Islet of Langerhans (tissue), 1 donor: ENCODE results near the gene PALLD.

Experiments used
- FAIRE-seq: peaks from one replicate; lab custom pipeline; 2011; peaks lifted over from hg19 to GRCh38; lab: Jason Lieb, UNC

PALLD gene

GRCh38 chr4:168879188-168879587 is 382.3 kb downstream of the PALLD start:
- no peak for FAIRE-seq

GRCh38 chr4:168880072-168880675 is 383.3 kb downstream of the PALLD start:
- no peak for FAIRE-seq

GRCh38 chr4:168880811-168881595 is 384.2 kb downstream of the PALLD start:
- FAIRE-seq: no peak

- no peak for FAIRE-seq
Observed at GRCh38 chr4:168881781-168882420, 385.0 kb downstream of the PALLD start.

DNA sequence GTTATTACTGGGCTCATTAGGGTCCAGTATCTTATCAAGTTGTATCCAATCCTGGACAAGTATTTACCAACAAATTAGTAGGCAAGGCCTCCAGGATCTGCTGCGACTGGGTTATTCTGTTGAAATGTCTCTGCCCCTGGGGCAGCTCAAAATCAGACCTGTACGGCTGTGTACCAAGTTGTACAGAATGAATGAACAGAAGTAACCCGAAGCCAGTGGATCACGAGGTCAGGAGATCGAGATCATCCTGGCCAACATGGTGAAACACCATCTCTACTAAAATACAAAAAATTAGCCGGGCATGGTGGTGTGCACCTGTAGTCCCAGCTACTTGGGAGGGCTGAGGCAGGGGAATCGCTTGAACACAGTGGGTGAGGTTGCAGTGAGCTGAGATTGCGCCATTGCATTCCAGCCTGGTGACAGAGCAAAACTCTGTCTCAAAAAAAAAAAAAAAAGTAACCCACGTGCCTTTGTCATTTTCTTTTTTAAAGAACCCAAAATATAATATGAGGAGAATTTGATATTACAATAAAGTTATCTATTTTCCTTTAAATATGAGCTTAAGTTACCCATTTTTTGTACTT is 385.9 kb downstream of the PALLD start:
- no peak for FAIRE-seq

DNA sequence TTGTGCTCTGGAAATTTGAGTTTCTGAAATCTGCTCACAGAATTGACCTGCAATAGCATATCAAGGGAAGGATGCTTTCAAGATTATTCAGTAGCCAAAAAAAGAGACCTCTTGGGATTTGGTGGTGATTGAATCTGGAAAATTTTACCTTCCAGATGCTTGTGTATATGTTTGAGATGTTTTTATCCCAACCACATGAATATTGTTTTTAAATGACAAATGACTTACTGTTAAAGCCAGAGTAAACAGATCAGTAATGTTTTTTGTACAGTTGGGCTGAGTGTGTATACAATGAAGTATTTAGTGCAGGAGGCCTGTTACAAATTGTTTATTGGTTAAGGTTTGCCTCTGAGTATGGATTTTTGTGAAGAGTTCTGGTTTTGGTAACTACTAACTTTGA is 386.7 kb downstream of the PALLD start:
- FAIRE-seq: peak; percentile 33

DNA sequence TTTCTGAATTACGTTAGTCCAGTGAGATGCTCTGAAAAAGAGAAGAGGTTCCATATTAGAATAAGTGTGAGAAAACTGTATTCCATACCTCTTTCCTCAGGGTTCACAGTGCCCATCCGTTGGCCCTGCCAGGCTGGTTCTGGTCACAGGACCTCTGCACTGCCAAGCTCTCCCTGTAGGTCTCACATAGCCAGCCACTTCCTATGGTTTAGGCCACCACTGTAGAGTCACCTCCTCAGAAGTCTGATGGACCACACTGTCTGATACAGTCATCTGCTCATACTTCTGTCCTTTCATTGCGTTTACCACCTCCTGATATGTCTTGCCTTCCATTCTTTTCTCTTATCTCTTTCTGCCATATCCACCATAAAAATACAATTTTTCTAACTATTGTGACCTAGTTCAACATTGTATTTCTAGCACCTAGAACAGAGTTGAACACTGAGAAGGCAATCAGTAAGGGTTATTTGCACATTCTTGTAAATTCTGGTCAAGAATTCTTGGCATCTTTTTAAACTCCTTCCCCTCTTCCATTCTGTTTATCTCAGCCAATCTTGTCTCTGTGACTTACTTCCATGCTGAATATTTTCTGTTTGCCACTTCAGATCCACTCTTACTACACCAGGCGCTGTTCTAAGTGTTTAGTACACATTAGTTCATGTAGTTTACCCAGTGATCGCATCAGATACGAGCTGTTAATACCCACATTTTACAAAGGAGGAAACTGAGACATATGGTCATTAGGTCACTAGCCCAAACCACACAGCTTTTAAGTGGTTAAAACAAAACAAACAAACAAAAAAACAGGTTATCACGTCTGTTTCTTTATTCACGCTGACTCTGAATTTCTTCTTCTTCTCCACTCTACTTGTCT is 387.6 kb downstream of the PALLD start:
- FAIRE-seq: peak; percentile 72

GRCh38 chr4:168885400-168885799 is 388.5 kb downstream of the PALLD start:
- no peak for FAIRE-seq

GRCh38 chr4:168886351-168886750 is 389.5 kb downstream of the PALLD start:
- no peak for FAIRE-seq

DNA sequence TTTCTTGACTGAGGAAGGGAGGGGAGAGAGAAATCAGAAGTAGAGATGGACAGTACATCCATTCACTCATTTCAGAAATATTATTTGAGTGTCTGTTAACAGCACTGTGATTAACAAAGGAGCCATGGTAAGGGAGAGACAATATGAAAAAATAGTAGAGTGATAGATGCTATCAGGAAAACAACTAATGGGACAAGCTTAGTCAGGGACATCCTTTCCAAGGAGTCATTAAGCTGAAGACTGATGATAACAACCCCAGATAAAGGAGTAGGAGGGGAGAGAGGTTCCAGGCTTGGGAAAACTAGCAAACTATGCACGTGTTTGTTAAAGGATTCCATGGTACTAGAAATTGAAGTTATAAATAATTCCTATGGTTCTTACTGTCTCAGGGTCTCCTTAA is 391.0 kb downstream of the PALLD start:
- FAIRE-seq: no peak

DNA sequence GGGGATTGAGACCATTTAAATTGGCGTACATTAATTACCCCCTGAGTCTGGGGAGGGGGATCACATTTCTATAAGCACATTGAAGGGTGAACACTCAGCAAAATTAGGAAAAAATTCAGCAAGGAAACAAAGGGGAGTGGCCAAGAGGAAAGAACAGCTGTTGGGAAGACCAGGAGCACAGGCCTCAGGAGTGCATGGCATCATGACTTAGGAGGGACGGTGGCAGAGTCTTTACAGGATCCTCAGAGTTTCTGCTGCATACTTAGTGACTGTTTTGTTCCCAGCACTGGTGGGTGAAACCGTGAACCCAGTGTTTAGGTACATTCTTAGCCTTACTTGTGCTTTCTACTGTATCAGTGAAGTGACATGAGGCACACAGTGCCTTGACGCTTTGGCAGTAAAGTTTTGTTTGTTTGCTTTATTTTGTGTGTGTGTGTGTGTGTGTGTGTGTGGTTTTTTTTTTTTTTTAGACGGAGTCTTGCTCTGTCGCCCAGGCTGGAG is 391.9 kb downstream of the PALLD start:
- FAIRE-seq: no peak

DNA sequence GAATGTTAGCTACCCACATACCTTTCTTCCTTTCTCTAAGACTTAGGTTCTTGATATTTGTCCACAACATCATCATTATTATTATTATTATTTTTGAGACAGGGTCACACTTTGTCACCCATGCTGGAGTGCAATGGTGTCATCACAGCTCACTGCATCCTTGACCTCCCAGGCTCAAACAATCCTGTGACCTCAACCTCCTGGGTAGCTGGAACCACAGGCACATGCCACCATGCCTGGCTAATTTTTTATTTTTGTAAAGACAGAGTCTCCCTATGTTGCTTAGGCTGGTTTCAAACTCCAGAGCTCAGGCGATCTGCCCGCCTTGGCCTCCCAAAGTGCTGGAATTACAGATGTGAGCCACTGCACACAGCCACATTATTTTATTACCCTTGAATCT is 394.2 kb downstream of the PALLD start:
- no peak for FAIRE-seq

DNA sequence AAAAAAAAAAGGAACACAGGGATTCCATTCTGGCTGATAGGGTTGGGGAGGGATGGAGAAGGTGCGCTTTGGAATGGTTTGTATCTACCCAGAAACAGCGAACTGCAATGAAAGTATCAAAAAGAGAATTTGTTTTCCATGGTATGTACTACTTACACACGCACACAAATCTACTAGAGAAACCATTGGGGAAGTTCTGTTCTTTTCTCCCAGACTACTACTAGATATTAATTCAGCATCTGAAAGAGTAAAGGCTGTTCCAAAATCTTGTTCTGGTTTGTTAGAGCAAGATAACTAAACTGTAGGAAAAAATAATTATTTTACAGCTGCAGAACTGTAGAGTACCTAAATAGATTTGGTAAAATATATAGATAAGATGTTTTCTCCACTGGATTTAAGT is 394.8 kb downstream of the PALLD start:
- no peak for FAIRE-seq

GRCh38 chr4:168892475-168892874 is 395.6 kb downstream of the PALLD start:
- FAIRE-seq: no peak

DNA sequence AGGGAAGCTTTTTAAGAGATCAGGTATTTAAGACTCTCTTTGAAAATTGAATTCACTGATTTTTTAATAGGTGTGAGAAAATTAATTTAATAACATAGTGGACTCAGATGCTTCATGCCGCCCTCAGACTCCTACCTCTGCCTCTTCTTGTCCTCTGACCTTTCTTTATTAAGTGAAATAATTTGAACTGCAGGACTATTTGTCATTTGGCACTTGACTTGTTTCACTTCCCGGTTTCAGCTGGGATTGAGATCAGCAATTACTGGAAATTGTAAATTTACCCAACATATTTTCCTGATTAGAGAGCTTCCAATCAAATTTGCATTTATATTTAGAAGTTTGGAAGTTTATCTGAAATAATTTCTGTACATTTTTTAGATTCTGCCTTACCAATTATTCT is 396.4 kb downstream of the PALLD start:
- FAIRE-seq: no peak

- FAIRE-seq: peak; percentile 58
Observed at GRCh38 chr4:168893807-168894206, 397.0 kb downstream of the PALLD start.

DNA sequence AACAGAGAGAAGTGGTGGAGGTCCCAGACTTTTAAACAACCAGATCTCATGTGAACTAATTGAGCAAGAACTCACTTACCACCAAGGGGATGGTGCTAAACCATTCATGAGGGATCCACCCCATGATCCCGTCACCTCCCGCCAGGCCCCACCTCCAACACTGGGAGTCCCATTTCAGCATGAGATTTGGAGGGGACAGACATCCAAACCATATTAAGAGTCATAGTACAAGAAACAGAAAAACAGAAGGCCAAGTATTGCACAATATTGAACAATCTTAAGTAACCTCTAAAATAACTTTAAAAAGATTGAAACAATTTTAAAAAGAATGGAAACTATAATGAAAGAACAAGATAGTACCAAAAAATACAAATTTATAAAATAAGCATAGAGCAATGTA is 403.2 kb downstream of the PALLD start:
- no peak for FAIRE-seq

DNA sequence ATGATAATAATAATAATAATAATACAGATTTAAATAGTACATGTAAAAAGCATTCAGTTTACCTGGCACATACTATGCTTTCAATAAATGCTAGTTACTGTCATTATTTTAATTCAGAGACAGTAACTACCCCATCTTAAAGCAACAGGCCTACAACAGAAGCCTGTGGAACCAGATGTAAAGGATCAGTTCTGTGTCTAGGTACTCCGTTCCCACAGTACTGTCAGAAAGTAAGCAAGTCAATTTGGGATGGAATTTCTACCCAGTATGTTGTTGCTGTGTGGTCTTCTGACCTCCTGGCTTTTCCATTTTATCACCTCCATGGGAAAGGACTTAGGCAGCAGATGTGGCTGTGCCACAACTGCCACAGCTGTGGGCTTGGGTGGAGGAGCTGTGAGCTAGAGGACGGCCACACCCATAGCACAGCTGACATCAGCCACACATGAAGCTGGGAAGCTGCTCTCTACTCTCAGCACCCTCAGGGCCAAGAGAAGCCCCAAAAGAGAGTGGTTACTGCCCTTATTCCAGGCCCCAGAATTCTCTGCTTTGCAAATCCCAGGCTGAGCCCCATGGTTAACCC is 410.4 kb downstream of the PALLD start:
- FAIRE-seq: no peak

- no peak for FAIRE-seq
Observed at GRCh38 chr4:168908093-168908492, 411.2 kb downstream of the PALLD start.

DNA sequence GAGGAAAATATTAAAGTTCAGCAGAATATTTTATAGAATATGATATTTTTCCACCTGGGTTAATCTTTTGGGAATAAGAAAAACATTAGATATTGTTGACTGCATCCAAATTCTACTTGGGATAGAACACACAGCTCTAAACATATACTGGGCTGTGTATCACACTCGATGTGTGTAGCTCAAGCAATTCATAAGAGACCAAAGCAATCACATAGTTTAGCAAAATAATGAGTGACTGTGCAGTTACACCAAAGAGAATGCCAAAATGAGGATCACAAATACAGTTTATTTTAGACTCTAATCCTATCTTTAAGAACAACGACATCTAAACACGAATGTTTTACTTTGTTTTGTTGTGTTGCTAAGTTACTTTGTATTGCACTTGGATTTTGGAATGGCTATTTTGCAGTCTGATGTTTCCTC is 412.0 kb downstream of the PALLD start:
- FAIRE-seq: no peak

- no peak for FAIRE-seq
Observed at GRCh38 chr4:168914095-168914494, 417.2 kb downstream of the PALLD start.
